ENCODE data around the gene SRGAP3.

DNA sequence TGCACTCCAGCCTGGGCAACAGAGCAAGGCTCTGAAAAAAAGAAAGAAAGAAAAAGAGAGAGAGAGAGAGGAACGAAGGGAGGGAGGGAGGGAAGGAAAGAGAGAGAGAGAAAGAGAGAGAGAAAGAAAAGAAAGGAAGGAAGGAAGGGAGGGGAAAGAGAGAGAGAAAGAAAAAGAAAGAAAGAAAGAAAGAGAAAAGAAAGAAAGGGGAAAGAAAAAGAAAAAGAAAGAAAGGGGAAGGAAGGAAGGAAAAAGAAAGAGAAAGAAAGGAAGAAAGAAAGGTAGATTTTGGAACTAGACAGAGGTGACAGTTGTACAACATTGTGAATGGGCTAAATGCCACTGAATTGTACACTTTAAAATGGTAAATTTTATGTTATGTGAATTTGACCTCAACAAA lies 5.3 kb upstream of the SRGAP3 start:
- TF ChIP-seq CEBPB (IDR thresholded peaks at IDR 0.05) (no peak), NFIC (IDR thresholded peaks at IDR 0.05) (no peak), CREB1 (IDR thresholded peaks at IDR 0.05; ENCODE audit: low read depth) (no peak), TAF1 (IDR thresholded peaks at IDR 0.05; ENCODE audit: low read depth) (no peak), RAD21 (IDR thresholded peaks at IDR 0.05; ENCODE audit: low read depth) (no peak)
- TF ChIP-seq, protein P1, sequence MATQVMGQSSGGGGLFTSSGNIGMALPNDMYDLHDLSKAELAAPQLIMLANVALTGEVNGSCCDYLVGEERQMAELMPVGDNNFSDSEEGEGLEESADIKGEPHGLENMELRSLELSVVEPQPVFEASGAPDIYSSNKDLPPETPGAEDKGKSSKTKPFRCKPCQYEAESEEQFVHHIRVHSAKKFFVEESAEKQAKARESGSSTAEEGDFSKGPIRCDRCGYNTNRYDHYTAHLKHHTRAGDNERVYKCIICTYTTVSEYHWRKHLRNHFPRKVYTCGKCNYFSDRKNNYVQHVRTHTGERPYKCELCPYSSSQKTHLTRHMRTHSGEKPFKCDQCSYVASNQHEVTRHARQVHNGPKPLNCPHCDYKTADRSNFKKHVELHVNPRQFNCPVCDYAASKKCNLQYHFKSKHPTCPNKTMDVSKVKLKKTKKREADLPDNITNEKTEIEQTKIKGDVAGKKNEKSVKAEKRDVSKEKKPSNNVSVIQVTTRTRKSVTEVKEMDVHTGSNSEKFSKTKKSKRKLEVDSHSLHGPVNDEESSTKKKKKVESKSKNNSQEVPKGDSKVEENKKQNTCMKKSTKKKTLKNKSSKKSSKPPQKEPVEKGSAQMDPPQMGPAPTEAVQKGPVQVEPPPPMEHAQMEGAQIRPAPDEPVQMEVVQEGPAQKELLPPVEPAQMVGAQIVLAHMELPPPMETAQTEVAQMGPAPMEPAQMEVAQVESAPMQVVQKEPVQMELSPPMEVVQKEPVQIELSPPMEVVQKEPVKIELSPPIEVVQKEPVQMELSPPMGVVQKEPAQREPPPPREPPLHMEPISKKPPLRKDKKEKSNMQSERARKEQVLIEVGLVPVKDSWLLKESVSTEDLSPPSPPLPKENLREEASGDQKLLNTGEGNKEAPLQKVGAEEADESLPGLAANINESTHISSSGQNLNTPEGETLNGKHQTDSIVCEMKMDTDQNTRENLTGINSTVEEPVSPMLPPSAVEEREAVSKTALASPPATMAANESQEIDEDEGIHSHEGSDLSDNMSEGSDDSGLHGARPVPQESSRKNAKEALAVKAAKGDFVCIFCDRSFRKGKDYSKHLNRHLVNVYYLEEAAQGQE (IDR thresholded peaks at IDR 0.05; ENCODE audit: low read depth) = no peak
- TF ChIP-seq, protein P2, sequence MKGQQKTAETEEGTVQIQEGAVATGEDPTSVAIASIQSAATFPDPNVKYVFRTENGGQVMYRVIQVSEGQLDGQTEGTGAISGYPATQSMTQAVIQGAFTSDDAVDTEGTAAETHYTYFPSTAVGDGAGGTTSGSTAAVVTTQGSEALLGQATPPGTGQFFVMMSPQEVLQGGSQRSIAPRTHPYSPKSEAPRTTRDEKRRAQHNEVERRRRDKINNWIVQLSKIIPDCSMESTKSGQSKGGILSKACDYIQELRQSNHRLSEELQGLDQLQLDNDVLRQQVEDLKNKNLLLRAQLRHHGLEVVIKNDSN (IDR thresholded peaks at IDR 0.05) = no peak
